ENCODE data around the gene SIK2.
"Not testable (repeated sequence)": the region's sequence is repeated elsewhere in the genome, so short reads cannot be mapped to it uniquely, and the experiment has no call there.

SIK2 gene

DNA sequence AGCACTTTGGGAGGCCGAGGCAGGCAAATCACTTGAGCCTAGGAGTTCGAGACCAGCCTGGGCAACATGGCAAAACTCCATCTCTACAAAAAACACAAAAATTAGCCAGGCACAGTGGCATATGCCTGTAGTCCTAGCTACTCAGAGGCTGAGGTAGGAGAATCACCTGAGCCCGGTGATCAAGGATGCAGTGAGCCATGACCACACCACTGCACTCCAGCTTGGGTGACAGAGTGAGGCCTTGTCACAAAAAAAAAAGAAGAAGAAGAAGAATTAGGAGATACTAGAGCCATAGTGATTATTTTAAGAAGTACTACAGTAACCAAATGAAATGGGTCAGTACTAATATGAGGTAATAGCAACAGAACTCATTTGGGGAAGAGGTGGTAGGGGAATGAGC is 56.2 kb downstream of the SIK2 start:
- DNase-seq (ENCODE audit: low read depth) = not testable (repeated sequence)

DNA sequence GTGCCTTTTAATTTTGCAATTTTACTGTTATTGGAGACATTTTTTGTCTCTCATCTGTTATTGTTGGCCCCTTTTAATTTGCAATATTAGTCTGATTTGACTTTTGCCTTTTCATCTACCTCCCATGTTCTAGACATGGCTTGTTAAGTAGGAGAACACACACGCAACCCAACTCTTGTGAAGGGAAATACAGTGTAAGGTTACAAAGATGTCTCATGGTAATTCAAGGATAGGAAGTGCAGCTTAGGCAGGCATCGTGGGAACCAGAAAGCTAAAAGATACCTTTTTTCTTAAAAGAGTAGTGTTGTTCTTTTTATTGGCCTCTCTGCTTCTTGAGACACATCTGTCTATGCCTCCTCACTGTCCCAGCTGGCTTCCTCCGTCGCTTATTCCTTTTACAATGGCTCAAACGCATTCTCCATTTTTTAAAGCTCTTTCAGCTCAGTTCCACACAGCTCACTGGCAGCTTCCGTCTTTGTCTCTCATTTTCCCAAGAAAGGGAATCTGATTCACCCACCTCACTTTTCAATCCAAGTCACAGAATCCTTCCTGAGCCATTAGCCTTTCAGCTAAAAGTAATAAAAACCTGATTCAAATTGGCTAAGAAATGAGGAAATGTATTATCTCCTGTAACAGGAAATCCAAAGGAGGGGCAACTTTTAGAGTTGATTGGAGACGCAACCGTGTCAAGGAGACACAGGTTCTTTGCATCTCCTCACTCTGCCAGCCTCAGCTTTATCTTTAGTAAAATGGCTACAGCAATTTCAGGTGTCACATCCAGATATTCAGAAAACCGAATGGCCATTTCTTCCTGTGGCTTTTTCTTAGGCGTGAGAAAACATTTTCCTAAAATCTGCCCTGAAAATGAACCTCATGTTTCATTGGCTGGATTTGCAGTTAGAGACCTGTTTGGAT is 57.2 kb downstream of the SIK2 start:
- no peak for DNase-seq (ENCODE audit: low read depth)

DNA sequence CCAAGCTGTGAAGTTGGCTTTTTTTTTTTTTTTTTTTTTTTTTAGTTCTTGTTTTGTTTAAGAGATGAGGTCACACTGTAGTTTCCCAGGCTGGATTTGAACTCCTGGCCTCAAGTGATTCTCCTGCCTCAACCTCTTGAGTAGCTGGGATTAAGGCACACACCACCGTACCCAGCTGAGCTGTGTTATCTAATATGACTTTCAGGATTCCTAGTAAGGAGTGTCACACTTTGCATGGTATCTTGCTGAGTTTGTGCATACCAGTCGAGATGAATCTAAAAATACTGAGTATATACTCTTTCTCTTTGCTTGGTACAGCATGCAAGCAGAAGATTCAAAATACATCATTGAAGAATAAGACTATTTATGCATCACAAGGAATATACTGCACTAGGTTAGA is 58.6 kb downstream of the SIK2 start:
- no peak for DNase-seq (ENCODE audit: low read depth)

DNA sequence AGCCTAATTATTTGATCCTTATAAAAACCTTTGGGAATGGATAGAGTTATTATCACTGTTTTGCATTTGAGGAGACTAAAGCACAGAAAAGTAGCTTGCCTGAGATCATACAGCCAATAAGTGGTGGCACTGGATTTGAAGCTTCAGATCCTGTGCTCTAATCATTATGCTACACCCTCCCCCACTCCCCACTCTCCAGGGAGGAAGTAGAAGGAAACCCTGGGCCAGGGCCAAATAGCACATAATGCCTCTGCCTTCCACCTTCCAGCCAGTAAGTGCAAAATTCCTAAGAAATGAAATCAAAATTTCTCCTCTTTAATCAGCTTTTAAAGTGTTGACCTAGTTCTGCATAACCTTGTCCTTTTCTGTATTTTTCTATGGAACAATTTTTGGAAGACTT is 61.6 kb downstream of the SIK2 start:
- DNase-seq (ENCODE audit: low read depth) = no peak

DNA sequence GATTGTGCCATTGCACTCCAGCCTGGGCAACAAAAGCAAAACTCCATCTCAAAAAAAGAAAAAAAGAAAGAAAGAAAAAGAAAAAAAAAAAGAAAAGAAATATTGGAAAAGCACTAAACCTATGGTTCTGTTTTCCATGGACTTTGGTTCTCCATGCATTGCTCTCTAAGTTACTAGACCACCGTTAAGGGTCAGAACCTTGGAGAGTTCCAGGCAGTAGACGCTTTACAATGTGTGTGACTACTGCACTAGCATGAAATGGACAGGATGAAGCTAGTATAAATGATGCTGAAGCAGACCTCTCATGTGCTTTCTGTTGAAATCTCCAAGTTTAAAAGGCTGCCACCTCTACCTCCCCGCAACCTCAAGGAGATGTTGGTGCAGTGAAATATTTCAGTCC is 63.5 kb downstream of the SIK2 start:
- no peak for DNase-seq (ENCODE audit: low read depth)

DNA sequence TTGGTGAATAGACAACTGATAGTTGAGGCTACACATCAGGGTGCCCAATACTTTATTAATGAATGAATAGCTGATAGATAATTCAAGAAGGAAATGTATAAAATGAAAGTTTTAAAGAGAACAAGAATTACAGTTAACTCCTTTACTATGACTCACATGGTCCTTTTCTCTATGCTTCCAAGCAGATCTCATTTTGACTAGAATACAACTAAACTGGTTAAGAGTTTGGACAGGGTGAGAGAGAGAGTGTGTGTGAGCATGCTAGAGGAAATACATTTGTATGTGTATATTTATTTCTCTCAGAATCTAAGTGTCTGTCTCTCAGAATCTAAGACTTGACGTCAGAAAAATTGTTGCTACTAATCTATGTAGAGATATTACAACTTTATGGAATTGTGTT is 66.7 kb downstream of the SIK2 start:
- no peak for DNase-seq (ENCODE audit: low read depth)

DNA sequence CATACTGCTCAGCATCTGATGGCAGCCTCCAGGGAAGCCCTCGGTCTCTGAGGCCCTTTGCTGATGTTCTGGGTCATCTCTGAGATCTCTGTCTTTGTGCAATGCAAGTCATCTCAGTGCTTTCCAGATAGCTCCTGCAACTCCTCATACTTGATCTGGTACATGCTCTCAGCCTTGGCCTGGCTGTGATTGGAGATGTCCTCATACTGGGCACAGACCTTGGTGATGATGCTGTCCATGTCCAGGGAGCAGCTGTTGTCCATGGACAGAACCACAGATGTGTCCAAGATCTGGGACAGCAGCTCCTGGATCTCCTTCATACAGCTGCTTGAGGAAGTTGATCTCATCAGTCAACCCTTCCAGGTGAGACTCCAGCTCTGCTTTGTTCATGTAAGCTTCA is 69.1 kb downstream of the SIK2 start:
- DNase-seq (ENCODE audit: low read depth) = no peak

DNA sequence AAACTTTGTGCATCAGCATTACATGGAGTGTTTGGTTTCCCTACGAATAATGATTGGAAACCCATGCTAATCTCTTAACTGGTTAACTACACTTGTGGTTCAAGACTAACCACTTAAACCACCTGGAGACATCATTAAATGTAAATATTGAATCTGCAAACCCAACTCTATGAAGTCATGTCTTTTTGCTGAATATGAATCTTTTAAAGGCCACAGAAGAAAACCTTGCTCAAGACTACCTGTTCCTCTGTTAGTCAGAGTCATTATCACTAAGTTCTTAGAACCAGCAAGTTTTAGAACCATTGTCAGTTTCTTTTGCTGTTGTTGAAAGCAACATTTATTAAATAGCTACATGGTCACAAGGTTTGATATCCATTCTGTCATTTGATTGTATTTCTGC is 70.7 kb downstream of the SIK2 start:
- DNase-seq (ENCODE audit: low read depth) = no peak

DNA sequence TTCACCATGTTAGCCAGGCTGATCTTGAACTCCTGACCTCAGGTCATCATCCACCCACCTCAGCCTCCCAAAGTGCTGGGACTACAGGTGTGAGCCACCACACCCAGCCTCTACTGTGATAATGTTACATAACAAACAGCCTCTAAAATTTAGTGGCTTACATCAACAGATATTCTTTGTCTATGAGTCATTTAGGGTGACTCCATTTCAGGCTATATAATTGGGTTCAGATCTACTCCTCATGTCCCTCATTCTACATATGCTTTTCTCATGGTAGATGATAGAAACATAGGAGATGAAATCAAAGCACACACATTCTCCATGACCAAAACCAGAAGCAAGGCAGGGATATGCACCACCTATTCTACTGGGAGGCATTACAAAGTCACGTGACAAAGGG is 72.7 kb downstream of the SIK2 start:
- no peak for DNase-seq (ENCODE audit: low read depth)

DNA sequence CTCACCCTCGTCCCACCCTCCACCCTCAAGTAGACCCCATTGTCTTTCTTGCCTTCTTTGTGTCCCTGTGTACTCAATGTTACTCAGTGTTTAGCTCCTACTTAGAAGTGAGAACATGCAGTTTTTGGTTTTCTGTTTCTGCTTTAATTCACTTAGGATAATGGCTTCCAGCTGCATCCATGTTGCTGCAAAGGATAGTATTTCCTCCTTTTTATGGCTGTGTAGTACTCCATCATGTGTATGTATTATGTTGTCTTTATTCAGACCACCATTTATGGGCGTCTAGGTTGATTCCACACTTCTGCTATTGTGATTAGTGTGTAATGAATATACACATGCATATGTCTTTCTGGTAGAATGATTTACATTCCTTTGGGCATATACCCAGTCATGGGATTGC is 73.6 kb downstream of the SIK2 start:
- DNase-seq (ENCODE audit: low read depth) = no peak

DNA sequence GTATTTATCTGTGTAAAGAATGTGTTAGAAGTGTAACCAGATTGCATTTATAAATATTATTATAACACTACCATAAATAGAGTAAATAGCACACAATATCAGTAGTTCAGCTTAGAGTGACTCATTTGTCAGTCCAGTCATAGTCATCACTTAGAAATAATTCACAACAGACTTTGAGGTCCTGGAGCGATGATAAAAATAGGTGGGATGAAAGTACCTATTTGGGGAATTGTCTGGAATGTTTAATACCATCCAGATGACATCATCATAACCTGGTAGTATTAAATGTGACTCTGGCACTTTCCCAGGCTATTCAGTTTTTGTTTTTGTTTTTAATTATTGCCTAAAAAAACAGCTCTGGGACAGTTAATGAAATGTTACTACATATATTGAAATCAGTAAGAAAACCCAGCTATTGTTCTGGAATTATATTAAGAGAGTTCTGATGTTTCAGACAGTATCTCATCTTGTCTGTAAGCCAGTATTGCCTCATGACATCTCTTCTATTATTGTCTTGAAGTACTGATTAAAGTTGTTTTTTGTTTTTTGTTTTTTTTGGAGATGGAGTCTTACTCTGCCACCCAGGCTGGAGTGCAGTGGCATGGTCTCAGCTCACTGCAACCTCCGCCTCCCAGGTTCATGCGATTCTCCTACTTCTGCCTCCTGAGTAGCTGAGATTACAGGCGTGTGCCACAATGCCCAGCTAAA is 74.8 kb downstream of the SIK2 start:
- no peak for DNase-seq (ENCODE audit: low read depth)

DNA sequence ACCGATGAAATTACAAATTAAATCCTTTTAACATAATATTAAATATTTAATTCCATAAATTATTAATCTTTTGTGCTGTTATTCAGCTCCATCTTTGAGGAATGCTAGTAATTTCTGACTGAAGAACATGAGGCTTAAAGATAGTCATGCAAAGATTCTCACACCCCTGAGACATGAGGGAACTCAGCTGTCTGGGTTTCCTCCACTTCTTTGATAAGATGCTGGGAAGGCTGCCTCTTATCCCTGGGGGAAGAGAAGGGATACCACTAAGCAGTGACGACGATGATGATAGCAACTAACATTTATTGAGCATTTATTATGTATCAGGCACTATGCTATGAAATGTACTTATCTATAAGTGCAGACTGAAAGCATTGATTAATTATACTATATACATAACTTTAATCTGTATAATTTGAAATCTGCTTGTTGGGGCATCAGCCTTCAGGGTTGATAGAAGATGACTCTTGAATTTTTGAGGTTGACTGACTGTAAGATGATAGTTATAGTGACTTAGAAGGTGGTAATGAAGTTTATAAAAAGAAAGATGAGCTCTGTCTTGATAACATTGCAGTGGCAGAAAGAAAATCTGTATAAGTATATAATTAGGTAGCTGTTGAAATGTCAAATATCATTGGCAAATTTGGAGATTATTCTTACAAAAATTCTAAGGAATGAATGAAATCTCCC is 78.4 kb downstream of the SIK2 start:
- DNase-seq (ENCODE audit: low read depth) = no peak

DNA sequence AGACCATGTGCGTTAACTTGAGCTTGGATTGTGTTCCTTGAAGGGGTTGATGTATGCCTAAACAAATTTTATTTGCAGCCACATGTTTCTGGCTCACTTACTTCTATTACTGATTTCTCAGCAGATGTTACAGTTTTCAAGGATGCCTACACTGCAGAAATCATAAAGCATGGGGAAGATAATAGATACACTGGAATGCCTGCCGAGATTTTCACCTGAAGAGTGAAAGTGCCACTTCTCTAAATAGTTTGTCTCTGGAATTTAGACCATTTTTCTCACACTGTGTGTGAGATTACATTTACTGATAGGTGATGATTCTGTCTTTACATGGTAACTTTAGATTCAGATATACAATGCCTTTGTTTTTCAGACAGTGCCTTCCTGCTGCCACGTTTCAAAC is 81.6 kb downstream of the SIK2 start:
- no peak for DNase-seq (ENCODE audit: low read depth)

DNA sequence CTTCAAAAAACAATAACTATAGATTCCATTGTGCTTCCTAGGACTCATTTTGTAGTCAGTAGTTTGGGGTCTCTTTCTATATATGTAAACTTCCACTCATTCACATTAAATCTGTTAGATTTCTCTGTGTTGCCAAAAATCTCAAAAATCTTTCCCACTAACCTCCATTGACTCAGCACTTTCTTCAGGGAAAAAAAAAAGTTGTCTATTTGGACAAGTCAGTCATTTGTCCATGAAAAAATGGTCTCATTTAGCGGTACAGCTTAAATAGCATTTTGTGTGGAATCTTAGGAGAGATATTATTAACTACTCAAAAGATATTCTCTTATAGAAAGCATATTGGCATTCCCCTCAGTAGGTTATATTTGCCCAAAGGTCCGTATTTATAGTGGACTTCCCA is 82.0 kb downstream of the SIK2 start:
- DNase-seq (ENCODE audit: low read depth) = no peak

DNA sequence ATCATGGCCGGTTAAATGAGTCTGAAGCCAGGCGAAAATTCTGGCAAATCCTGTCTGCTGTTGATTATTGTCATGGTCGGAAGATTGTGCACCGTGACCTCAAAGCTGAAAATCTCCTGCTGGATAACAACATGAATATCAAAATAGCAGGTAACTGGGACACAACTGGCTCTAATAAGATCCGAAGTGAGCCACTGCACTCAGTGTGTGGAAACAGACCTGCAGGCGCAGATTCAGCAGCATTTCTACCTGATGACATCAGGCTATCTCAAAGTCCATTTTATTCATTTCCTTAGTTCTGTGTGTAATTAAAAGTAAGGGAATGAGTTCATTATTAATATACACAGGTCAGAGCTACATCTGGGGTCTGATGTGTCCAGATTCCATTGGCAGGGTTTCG is 85.8 kb downstream of the SIK2 start:
- no peak for DNase-seq (ENCODE audit: low read depth)

DNA sequence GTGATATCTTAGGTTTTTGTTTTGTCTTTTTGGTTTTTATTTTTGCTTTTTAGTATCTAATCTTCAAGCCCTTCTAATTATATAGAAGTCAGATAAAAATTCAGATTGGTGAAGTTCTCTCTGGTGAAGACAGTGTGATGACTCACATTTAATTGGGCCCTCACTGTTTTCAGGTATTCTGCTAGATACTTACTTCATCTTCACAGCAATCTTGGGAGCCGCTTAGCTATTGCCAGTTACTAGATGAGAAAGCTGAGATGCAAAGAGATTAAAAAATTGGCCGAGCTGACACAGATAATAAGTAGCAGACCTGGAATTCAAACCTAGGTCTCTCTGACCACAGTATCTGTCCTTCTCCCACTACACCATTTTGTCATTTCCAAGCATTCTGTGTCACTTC is 88.9 kb downstream of the SIK2 start:
- DNase-seq (ENCODE audit: low read depth) = no peak

DNA sequence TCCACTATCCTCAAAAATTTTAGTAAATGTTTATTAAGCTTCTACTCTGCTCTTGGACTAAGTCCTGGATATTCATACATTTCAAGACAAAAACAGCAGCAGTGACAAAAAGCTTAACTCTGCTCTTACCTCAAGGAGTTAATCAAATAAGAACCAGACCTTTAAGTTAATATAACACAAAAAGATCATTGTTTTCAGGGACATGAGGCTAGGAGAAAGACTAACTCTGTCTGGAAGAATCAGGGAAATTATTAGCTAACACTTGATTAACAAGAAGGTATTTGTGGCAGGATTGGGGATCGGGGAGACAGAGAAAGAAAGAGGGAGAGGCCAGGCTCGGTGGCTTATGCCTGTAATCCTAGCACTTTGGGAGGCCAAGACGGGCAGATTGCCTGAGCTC is 89.5 kb downstream of the SIK2 start:
- DNase-seq (ENCODE audit: low read depth) = no peak

DNA sequence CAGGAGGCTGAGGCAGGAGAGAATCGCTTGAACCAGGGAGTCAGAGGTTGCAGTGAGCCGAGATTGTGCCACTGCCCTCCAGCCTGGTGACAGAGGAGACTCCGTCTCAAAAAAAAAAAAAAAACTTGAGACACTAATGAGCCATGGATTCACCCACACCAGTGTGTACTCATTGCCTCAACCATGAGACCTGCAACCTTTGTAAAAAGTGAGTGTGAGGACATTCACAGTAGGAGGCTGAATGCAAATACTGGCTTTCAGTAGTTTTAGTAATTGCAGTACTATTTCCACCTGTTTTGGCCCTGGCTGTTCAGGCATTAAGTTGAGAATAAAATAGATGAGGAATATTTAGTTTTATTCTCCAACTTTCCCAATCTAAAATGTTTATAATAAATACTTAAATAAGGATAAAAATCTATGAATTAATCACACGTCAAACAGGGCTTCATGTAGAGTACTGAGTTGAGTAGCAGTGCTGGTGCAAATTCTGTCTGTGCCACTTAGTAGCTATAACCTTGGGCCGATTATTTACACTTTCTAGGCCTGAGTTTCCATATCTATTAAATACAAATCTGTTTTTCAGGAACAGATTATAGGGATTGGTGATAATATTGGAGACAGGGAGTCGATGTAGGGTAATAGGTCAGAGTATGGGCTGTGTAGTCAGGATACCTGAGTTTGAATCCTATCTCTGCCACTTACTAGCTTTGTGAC is 91.1 kb downstream of the SIK2 start:
- no peak for DNase-seq (ENCODE audit: low read depth)

DNA sequence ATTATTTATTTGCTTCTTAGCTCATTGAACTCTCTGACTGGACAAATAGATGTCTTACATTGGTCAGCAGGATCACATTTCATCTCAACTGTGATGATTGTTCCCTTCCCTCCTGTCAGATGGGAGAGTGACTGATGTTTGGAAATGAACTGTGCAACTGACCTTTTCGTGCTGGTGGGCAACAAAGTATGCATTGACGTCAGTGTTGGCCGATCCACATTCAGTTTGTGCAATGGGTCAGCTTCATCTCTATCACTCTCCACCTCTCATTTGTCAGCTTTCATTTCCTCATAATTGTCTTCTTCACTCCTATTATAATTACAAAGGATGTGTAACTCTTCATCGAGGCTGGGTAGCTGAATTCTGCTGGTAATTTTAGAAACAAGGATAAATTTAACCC is 92.6 kb downstream of the SIK2 start:
- peak; percentile 91 for DNase-seq (ENCODE audit: low read depth)

DNA sequence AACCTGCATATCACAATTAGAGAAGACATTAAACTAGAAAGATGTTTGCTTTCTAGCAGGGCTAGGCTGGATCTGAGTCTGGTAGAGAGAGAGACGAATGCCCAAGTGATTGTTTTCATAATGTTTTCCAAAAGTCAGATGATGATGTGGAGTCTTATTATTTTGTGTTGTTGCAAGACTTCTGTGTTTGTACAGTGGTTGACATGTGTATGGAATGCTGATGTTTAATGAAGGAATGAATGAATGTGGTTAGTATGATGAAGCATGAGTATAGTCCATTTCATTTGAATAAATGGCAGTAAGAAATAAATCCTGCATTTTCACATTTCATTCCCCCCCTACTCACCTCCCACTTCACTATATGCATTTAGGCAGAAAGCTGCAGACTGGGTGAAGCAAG is 94.3 kb downstream of the SIK2 start:
- DNase-seq (ENCODE audit: low read depth) = peak; percentile 73

DNA sequence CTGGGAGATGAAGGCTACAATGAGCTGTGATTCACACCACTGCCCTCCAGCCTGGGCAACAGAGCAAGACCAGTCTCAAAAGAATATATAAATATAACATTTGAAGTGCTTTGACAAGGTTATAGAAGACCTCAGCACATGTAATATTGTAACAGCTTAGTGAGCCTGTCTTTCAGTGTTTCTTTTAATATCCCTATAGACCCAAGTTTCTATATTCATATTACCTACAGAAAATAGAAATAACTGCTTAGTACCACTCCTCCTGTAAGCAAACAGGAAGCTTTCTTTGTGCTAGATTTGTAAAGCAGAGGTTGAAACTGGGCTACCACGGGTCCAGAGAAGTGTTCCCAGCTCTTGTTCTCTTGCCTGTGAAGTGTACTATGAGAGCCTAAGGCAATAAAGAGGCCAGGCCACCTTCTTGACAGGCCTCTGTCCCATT is 95.7 kb downstream of the SIK2 start:
- no peak for DNase-seq (ENCODE audit: low read depth)

DNA sequence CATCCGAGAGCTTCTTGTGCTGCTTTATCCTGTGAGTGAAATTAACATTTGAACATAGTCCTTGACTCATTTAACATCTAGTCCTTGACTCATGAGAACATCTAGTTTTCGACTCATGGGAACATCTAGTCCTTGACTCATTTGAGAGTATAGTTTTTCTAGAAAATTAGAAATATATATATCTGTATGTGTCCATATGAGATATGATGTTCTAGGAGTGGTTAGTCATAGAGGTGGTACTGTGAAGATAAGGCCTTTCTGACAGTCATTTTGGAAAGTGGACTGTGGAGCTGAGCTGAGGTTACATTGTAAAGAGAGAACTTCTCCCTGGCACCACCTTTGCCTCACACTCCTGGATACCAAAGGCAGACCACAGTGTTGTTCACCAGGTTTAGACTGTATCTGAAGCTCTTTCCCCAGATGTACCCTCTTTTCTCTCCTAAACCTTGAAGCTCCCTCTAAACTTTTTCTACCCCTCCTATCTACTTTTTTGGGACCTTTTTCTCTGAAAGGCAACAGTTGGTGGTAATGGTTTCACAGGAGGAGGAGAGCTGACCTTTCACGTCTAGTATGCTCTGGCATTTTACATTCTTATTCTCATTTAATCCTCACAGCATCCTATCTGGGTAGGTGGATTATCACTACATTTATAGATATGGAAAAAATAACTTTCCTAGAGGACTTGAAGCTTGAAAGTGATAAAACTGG is 96.8 kb downstream of the SIK2 start:
- no peak for DNase-seq (ENCODE audit: low read depth)

All from stromal cell of bone marrow (primary cell).